HCT116 (cell line): ENCODE measurements around the gene SUMO1. TPM values are rescaled to one million over a fixed set of nuclear protein-coding genes. Genes with fewer than 3 reads are reported as not detected.

Source experiments
- ATAC-seq: fragments of 200-7000 bp; cut with Tn5 transposase; 2 replicates; pipeline ENCODE4 v1.9.1; 2020; ENCODE audit warnings: mild to moderate bottlenecking, moderate library complexity
- BruUV-seq: library from RNA; stranded (reverse); fragments of 400-500 nt; replicated peaks from 2 replicates; lab custom pipeline; 2021; lab: Mats Ljungman, UMichigan
- CTCF ChIA-PET: fragments of 300-600 bp; sonication (Branson Sonifier 250); formaldehyde crosslinking; loops from one replicate; lab custom pipeline; 2021; ENCODE audit warnings: antibody characterized with exemption; lab: Charles Lee
- POLR2A ChIA-PET: fragments of 300-600, 350-600 bp; sonication (Branson Sonifier 250); formaldehyde crosslinking; loops from one replicate; lab custom pipeline; 2021; ENCODE audit warnings: antibody characterized with exemption; lab: Charles Lee
- RAD21 ChIA-PET, 2 experiments: fragments of 300-600 bp; sonication (Branson Sonifier 250); formaldehyde crosslinking; loops; one replicate each; lab custom pipeline; 2023; ENCODE audit warnings: low total read pairs in 2 of 2; ENCODE audit not compliant: uncharacterized antibody in 2 of 2, unreplicated experiment in 2 of 2, low non-redundant PET in 1 of 2; lab: Charles Lee
- DNase-seq: peaks from one replicate; pipeline ENCODE4 v3.0.0-alpha.2; 2010; ENCODE audit warnings: low read depth, low spot score
- H2AFZ ChIP-seq: fragments of 200-600 bp; shearing (Covaris generic), sonication (generic); 2 replicates; pipeline ENCODE4 v1.6.1; 2017; ENCODE audit warnings: low read depth, mixed run types, mixed read lengths, antibody characterized with exemption, low read length; ENCODE audit not compliant: poor library complexity, severe bottlenecking
- H3K27ac ChIP-seq: 2 replicates; pipeline ENCODE4 v1.5.1; 2012; ENCODE audit warnings: low read depth, low read length
- H3K27me3 ChIP-seq: fragments of 200-600 bp; sonication (generic); 2 replicates; pipeline ENCODE4 v1.6.1; 2016; ENCODE audit warnings: mixed run types, low read length, mixed read lengths; ENCODE audit not compliant: insufficient read depth
- H3K36me3 ChIP-seq, 2 experiments: fragments of 200-500 bp in 1 of 2; fragments of 200-600 bp in 1 of 2; sonication (Bioruptor generic) in 1 of 2; sonication (generic) in 1 of 2; 2 replicates each; pipeline versions ENCODE4 v1.5.1 to v1.6.1; 2014 to 2016; ENCODE audit warnings: low read length in 2 of 2, inconsistent platforms in 1 of 2, mixed read lengths in 1 of 2, mixed run types in 1 of 2; ENCODE audit not compliant: insufficient read depth in 2 of 2, control insufficient read depth in 1 of 2
- H3K4me1 ChIP-seq, 2 experiments: fragments of 200-600 bp in 1 of 2; sonication (generic) in 1 of 2; 2 replicates each; pipeline versions ENCODE4 v1.5.1 to v1.6.1; 2012 to 2017; ENCODE audit warnings: low read length in 2 of 2, inconsistent platforms in 1 of 2, mild to moderate bottlenecking in 1 of 2, mixed read lengths in 1 of 2, mixed run types in 1 of 2, moderate library complexity in 1 of 2; ENCODE audit not compliant: insufficient read depth in 2 of 2, control insufficient read depth in 1 of 2
- H3K4me2 ChIP-seq: fragments of 200-600 bp; sonication (generic); 2 replicates; pipeline ENCODE4 v1.6.1; 2017; ENCODE audit warnings: mixed run types, low read length, mixed read lengths
- H3K4me3 ChIP-seq, 2 experiments: fragments of 200-600 bp in 1 of 2; sonication (generic) in 1 of 2; replicated peaks in 1 of 2; 2 replicates each; pipeline ENCODE4 v1.5.1; 2011 to 2016; ENCODE audit warnings: low read length in 2 of 2, control low read depth in 1 of 2, low read depth in 1 of 2, mild to moderate bottlenecking in 1 of 2, mixed read lengths in 1 of 2, mixed run types in 1 of 2
- H3K79me2 ChIP-seq: fragments of 200-600 bp; sonication (generic); 2 replicates; pipeline ENCODE4 v1.6.1; 2017; ENCODE audit warnings: mild to moderate bottlenecking, mixed run types, low read length, moderate library complexity, mixed read lengths; ENCODE audit not compliant: insufficient read depth
- H3K9ac ChIP-seq: fragments of 200-600 bp; sonication (generic); 2 replicates; pipeline ENCODE4 v1.6.1; 2016; ENCODE audit warnings: low read length, mixed read lengths
- H3K9me2 ChIP-seq: fragments of 200-600 bp; sonication (generic), shearing (Covaris generic); 2 replicates; pipeline ENCODE4 v1.6.1; 2017; ENCODE audit warnings: mixed run types, mild to moderate bottlenecking, moderate library complexity; ENCODE audit not compliant: insufficient read depth
- H3K9me3 ChIP-seq, 2 experiments: fragments of 200-500 bp in 1 of 2; fragments of 200-600 bp in 1 of 2; sonication (Bioruptor generic) in 1 of 2; sonication (generic) in 1 of 2; 2 replicates each; pipeline ENCODE4 v1.6.1; 2014 to 2017; ENCODE audit warnings: low read length in 2 of 2, mixed read lengths in 2 of 2, inconsistent platforms in 1 of 2, low read depth in 1 of 2, mild to moderate bottlenecking in 1 of 2, mixed run types in 1 of 2, moderate library complexity in 1 of 2; ENCODE audit not compliant: control insufficient read depth in 1 of 2, insufficient read depth in 1 of 2
- H4K20me1 ChIP-seq: fragments of 200-600 bp; sonication (generic), shearing (Covaris generic); 2 replicates; pipeline ENCODE4 v1.6.1; 2017; ENCODE audit warnings: mixed run types, mild to moderate bottlenecking, moderate library complexity; ENCODE audit not compliant: insufficient read depth
- ELF1 ChIP-seq: IDR thresholded peaks from 2 replicates; pipeline ENCODE4 v1.6.1; 2012; ENCODE audit warnings: low read depth, borderline replicate concordance
- FOSL1 ChIP-seq: IDR thresholded peaks from 2 replicates; pipeline ENCODE4 v1.6.1; 2012; ENCODE audit warnings: low read depth
- POLR2A ChIP-seq: IDR thresholded peaks from 2 replicates; pipeline ENCODE4 v1.7.0; 2011; ENCODE audit warnings: borderline replicate concordance; ENCODE audit not compliant: insufficient read depth, insufficient read length; ENCODE audit errors: extremely low read depth
- POLR2AphosphoS5 ChIP-seq: IDR thresholded peaks from 2 replicates; pipeline ENCODE4 v1.6.1; 2011; ENCODE audit warnings: mild to moderate bottlenecking, low read depth, low read length, moderate library complexity
- RAD21 ChIP-seq: IDR thresholded peaks from 2 replicates; pipeline ENCODE4 v1.6.1; 2012; ENCODE audit warnings: low read depth, mild to moderate bottlenecking
- SIN3A ChIP-seq: IDR thresholded peaks from 2 replicates; pipeline ENCODE4 v1.6.1; 2012; ENCODE audit warnings: low read depth
- SP1 ChIP-seq: IDR thresholded peaks from 2 replicates; pipeline ENCODE4 v1.6.1; 2012; ENCODE audit warnings: low read depth
- SRF ChIP-seq: IDR thresholded peaks from 2 replicates; pipeline ENCODE4 v1.6.1; 2012; ENCODE audit warnings: low read depth
- TCF7L2 ChIP-seq: IDR thresholded peaks from 2 replicates; pipeline ENCODE4 v1.7.0; 2011; ENCODE audit warnings: borderline replicate concordance, inconsistent platforms; ENCODE audit not compliant: insufficient read depth, insufficient read length; ENCODE audit errors: extremely low read depth
- YY1 ChIP-seq: IDR thresholded peaks from 2 replicates; pipeline ENCODE4 v1.6.1; 2011; ENCODE audit warnings: low read length, low read depth, moderate library complexity, mild to moderate bottlenecking; ENCODE audit not compliant: insufficient replicate concordance; ENCODE audit errors: extremely low read depth
- ZBTB33 ChIP-seq: IDR thresholded peaks from 2 replicates; pipeline ENCODE4 v1.6.1; 2011; ENCODE audit warnings: mild to moderate bottlenecking, low read length, moderate library complexity; ENCODE audit not compliant: insufficient replicate concordance; ENCODE audit errors: extremely low read depth
- ZFX ChIP-seq: fragments of 450-650 bp; IDR thresholded peaks from 2 replicates; pipeline ENCODE4 v1.6.1; 2017
- ZNF274 ChIP-seq: fragments of 200-500 bp; sonication (Bioruptor generic); IDR thresholded peaks from 2 replicates; pipeline ENCODE4 v1.6.1; 2014; ENCODE audit warnings: mild to moderate bottlenecking, low read depth, low read length, inconsistent platforms
- intact Hi-C: fragments of 100-400 bp; cut with micrococcal nuclease; formaldehyde crosslinking; loops from 2 replicates; pipeline ENCODE4 v1.10.0; 2022
- total RNA-seq: library from RNA; stranded (reverse); gene quantifications from one replicate; pipeline ENCODE4 v1.2.1, GENCODE V29; 2021; ENCODE audit not compliant: unreplicated experiment
- TF ChIP-seq, protein P1 (sequence below): IDR thresholded peaks from 2 replicates; pipeline ENCODE4 v1.6.1; 2012
- TF ChIP-seq, protein P2 (sequence below): IDR thresholded peaks from 2 replicates; pipeline ENCODE4 v1.6.1; 2012; ENCODE audit warnings: low read depth

SUMO1 gene
- total RNA-seq, 1 experiment from 2014 or later = 130 TPM

DNA sequence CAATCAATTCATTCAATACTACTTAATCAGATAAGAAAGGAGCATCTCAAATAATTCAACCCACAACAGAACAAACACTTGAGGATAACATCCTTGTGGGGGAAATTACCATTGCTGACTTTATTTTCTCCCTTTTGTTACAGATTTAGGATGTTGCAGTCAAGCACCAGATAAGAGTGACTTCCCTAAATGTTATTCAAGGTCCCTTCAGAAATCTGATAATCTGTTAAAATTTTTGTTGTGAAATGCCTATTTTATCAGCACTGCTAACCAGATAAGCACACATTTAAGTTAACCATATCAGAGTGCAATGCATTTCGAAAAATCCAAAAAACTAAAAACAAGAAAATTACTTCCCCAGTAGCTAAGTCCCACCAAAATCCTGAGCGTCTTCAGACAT is 33.5 kb downstream of the SUMO1 start:
- CTCF ChIA-PET = no interaction called here
- no TSS peak for BruUV-seq
- Histone ChIP-seq H3K4me2 (no peak overlapping the region), H3K79me2 (0 out of 2 replicates have a peak, but pooled peaks cover under 1% of the 10 kb centered on the region), H4K20me1 (no peaks in the 10 kb centered on the region), H3K27me3 (no peaks in the 10 kb centered on the region), H3K9ac (no peak overlapping the region), H3K9me2 (no peaks in the 10 kb centered on the region), H2AFZ (no peak overlapping the region), H3K36me3 (peaks cover 3 to 20% of the 10 kb centered on the region in 2 experiments; a peak in 2 of 4 replicates), H3K27ac (no peak overlapping the region), H3K9me3 (no peaks in the 10 kb centered on the region), H3K4me3 (no peak overlapping the region), H3K4me1 (no peaks in the 10 kb centered on the region)
- POLR2A ChIA-PET = no interaction called here
- ATAC-seq (no peak), DNase-seq (no peak)
- RAD21 ChIA-PET = no interaction called here
- TF ChIP-seq POLR2AphosphoS5 (no peak), ZNF274 (no peak), ZBTB33 (no peak), SIN3A (no peak), SP1 (no peak), ELF1 (no peak), TCF7L2 (no peak), SRF (no peak), ZFX (no peak), FOSL1 (no peak), RAD21 (no peak), YY1 (no peak), POLR2A (no peak)
- TF ChIP-seq, protein P1, sequence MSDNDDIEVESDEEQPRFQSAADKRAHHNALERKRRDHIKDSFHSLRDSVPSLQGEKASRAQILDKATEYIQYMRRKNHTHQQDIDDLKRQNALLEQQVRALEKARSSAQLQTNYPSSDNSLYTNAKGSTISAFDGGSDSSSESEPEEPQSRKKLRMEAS = no peak
- TF ChIP-seq, protein P2, sequence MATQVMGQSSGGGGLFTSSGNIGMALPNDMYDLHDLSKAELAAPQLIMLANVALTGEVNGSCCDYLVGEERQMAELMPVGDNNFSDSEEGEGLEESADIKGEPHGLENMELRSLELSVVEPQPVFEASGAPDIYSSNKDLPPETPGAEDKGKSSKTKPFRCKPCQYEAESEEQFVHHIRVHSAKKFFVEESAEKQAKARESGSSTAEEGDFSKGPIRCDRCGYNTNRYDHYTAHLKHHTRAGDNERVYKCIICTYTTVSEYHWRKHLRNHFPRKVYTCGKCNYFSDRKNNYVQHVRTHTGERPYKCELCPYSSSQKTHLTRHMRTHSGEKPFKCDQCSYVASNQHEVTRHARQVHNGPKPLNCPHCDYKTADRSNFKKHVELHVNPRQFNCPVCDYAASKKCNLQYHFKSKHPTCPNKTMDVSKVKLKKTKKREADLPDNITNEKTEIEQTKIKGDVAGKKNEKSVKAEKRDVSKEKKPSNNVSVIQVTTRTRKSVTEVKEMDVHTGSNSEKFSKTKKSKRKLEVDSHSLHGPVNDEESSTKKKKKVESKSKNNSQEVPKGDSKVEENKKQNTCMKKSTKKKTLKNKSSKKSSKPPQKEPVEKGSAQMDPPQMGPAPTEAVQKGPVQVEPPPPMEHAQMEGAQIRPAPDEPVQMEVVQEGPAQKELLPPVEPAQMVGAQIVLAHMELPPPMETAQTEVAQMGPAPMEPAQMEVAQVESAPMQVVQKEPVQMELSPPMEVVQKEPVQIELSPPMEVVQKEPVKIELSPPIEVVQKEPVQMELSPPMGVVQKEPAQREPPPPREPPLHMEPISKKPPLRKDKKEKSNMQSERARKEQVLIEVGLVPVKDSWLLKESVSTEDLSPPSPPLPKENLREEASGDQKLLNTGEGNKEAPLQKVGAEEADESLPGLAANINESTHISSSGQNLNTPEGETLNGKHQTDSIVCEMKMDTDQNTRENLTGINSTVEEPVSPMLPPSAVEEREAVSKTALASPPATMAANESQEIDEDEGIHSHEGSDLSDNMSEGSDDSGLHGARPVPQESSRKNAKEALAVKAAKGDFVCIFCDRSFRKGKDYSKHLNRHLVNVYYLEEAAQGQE = no peak
- intact Hi-C loops = no loop called here
